NCI-H1092 (cell line): ENCODE data around the gene DRD5.

Source experiments
- DNase-seq: peaks from one replicate; lab custom pipeline; 2025; lab: John Stamatoyannopoulos, UW

Gene DRD5

DNA sequence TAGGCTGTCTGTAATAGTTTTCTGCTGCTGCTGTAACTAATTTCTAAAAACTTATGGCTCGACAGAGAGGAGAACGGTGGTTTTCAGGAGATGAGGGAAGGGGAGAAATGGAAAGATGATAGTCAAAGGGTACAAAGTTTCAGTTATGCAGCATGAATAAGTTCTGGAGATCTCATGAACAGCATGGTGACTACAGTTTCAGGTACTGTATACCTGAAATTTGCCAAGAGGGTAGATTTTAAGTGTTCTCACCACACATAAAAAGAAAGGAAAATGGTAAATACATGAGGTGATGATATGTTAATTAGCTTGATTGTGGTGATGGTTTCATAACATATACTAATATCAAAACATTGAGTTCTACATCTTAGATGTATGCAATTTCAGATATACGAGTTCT, 34.9 kb downstream of the DRD5 start:
- DNase-seq, result no peak

DNA sequence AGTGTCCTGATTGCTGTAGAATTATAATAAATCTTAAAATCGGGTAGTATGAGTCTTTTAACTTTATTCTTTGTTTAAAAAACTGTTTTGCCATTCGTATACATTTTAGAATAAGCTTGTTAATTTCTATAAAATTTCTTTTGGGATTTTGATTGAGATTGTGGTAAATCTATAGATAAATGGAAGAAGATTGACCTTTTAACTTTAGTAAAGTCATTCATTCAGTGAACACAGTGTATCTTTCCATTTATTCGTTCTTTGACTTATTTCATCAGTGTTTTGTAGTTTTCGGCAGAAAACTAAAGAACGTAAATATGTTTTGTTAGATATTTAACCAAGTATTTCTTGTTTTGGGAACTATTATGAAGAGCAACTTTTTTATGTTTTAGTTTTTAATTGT, 38.9 kb downstream of the DRD5 start:
- DNase-seq, result no peak

DNA sequence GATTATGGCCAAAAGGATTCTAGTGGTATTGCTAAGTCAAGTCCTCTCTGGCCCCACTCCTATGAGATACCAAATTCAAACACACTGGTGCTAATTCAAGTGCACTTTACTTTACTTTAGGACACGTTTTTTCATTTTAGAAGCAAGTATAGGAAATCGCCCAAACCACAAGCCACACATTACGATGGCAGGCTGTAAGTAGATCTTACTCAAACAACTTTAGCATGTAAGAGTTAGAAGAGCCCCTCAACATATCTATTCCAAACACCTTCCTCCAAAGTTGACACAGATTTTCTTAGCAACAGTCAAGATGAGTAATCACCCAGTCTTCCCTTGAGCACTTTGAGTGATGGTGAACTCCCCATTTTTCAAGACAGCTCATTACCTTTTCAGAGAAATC, 43.6 kb downstream of the DRD5 start:
- no peak for DNase-seq

DNA sequence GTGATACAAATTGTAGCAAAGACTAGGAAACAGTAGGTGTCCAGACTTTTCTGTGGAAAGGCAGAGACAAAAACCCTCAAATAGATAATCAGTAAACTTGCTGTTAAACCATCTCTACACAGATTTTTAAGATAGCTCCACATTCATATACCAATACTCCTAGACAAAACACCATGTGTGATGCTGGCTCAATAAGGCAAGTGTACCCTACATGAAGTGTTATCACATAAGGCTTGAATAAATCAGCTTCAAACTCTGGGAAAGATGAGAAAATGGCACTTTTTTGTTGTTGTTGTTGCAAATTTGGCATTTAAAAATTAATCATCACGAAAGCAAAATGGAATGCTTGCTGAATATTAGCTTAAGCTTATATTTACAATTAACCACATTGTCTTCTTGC, 45.1 kb downstream of the DRD5 start:
- no peak for DNase-seq

DNA sequence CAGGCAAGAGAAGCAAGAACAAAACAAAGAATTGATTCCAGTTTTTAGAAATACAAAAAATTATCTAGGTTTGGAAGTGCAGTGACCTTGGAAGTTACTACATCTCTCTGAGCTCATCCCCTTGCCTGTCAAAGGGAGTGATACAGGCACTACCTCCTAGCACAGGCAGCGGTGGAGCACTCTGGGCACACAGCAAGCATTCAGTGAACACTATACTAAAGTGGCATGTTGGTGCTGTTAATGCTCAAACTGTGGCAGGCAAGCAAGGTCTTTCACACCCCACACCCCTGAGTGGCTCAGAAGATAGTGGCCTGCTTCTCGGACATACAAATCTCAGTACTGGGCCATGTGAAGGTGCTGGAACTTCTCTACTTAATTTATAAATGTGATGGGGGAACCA, 51.2 kb downstream of the DRD5 start:
- no peak for DNase-seq

DNA sequence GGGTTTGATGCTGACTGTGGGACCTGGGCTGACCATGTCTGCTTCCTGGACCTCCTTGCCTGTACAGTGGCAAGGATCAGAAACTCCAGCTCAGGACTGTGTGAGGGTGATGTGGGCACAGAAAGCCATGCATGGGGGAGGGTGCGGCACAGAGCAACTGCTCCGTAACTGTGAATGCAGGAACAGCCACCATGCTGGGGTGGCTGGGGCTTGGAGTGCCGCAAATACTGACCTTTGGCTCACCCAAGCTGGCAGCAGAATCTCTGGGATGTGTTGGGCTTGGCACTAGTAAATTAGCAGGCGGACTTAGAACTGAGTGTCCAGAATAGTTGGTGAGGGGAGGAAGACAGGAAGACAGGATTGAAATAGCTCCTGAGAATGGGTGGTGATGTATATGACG, 52.0 kb downstream of the DRD5 start:
- DNase-seq, result no peak
